NB4 (cell line): Measurements from ENCODE around the gene APOC4.

Experiments
- DNase-seq: peaks from one replicate; pipeline ENCODE4 v3.0.0; 2010; ENCODE audit warnings: low read depth
- H3K4me3 ChIP-seq: one replicate; pipeline ENCODE4 v1.5.1; 2011; ENCODE audit warnings: mild to moderate bottlenecking, low read depth, low read length, moderate library complexity
- MAX ChIP-seq: IDR thresholded peaks from 2 replicates; pipeline ENCODE4 v1.6.1; 2011; ENCODE audit warnings: low read depth, low read length
- MYC ChIP-seq: IDR thresholded peaks from 2 replicates; pipeline ENCODE4 v1.6.1; 2011; ENCODE audit warnings: low read depth, low read length
- POLR2A ChIP-seq: IDR thresholded peaks from 2 replicates; pipeline ENCODE4 v1.6.1; 2011; ENCODE audit warnings: mild to moderate bottlenecking; ENCODE audit not compliant: insufficient read length; ENCODE audit errors: extremely low read depth
- TF ChIP-seq, protein P1 (sequence below): IDR thresholded peaks from one replicate; pipeline ENCODE4 v1.5.1; 2012; ENCODE audit warnings: low read depth, low read length

The APOC4 gene

GRCh38 chr19:44939668-44940067 is 2.4 kb upstream of the APOC4 start:
- no peak overlapping the region for H3K4me3 ChIP-seq
- TF ChIP-seq MYC, result no peak
- DNase-seq, result no peak

GRCh38 chr19:44943801-44944249 is 1.8 kb downstream of the APOC4 start:
- TF ChIP-seq POLR2A (peak; percentile 14), MYC (peak; percentile 87), MAX (peak; percentile 90)
- TF ChIP-seq, protein P1, sequence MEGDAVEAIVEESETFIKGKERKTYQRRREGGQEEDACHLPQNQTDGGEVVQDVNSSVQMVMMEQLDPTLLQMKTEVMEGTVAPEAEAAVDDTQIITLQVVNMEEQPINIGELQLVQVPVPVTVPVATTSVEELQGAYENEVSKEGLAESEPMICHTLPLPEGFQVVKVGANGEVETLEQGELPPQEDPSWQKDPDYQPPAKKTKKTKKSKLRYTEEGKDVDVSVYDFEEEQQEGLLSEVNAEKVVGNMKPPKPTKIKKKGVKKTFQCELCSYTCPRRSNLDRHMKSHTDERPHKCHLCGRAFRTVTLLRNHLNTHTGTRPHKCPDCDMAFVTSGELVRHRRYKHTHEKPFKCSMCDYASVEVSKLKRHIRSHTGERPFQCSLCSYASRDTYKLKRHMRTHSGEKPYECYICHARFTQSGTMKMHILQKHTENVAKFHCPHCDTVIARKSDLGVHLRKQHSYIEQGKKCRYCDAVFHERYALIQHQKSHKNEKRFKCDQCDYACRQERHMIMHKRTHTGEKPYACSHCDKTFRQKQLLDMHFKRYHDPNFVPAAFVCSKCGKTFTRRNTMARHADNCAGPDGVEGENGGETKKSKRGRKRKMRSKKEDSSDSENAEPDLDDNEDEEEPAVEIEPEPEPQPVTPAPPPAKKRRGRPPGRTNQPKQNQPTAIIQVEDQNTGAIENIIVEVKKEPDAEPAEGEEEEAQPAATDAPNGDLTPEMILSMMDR, result no peak
- no peak overlapping the region for H3K4me3 ChIP-seq
- DNase-seq, result peak; percentile 86

DNA sequence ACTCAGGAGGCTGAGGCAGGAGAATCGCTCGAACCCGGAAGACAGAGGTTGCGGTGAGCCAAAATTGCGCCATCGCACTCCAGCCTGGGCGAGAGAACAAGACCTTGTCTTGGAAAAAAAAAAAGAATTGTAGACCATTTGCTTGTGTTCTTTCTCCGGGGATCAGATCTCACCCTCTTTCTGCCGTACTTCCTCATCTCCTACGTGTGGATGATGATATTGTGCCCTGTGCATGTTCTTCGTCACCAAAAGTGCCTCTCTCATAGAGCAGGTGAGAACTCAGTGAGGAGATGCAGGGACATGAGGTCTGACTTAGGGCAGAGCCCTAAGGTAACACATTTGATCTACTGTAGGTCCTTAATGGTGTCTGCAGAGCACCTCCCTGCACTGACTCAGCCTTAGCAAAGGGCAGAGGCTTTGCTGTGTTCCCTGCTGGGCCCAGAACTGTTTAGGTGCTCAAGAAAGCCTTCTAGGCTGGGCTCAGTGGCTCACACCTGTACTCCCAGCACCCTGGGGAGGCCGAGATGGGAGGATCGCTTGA is 5.1 kb downstream of the APOC4 start:
- peak overlapping the region; percentile 72 for H3K4me3 ChIP-seq
- DNase-seq, result peak; percentile 90
- TF ChIP-seq MYC (no peak), MAX (no peak)

DNA sequence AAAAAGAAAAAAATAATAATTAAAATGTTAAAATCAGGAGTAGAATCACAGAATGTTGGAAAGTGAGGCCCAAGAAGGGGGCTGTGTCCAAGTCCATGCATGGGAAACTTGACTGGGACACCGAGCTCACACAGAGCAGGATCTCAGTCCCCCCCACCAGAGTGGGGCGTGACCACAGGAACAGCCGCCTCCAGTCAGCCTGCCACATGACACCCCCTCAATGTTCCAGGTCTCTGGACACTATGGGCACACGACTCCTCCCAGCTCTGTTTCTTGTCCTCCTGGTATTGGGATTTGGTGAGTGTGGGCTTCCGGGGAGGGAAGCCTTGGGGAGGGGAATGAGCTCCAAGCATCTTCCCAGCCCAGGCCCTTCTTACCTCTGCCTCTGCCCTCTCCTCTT is 6.2 kb downstream of the APOC4 start:
- TF ChIP-seq POLR2A (no peak), MYC (no peak)
- TF ChIP-seq, protein P1, result no peak
- H3K4me3 ChIP-seq, result no peak overlapping the region
- DNase-seq, result no peak

DNA sequence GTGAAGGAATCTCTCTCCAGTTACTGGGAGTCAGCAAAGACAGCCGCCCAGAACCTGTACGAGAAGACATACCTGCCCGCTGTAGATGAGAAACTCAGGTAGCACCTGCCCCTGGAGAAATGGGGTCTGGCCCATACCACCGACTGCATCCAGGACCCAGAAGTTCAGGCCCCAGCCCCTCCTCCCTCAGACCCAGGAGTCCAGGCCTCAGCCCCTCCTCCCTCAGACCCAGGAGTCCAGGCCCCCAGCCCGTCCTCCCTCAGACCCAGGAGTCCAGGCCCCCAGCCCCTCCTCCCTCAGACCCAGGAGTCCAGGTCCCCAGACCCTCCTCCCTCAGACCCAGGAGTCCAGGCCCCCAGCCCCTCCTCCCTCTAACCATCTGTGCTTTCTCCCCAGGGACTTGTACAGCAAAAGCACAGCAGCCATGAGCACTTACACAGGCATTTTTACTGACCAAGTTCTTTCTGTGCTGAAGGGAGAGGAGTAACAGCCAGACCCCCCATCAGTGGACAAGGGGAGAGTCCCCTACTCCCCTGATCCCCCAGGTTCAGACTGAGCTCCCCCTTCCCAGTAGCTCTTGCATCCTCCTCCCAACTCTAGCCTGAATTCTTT is 6.8 kb downstream of the APOC4 start:
- TF ChIP-seq MYC (no peak), MAX (no peak), POLR2A (no peak)
- TF ChIP-seq, protein P1, result no peak
- no peak for DNase-seq
- no peak overlapping the region for H3K4me3 ChIP-seq

GRCh38 chr19:44949550-44949949 is 7.5 kb downstream of the APOC4 start:
- TF ChIP-seq POLR2A (no peak), MAX (no peak), MYC (no peak)
- TF ChIP-seq, protein P1, result no peak
- H3K4me3 ChIP-seq, result no peak overlapping the region
- DNase-seq, result no peak
